Neuronal stem cell (in vitro differentiated cells): ENCODE data around the gene METAP1.

Experiments used
- DNase-seq: peaks from one replicate; pipeline ENCODE4 v3.0.0-alpha.2; 2013; ENCODE audit warnings: low spot score
- H2AFZ ChIP-seq: one replicate; pipeline ENCODE4 v1.6.1; 2013; ENCODE audit warnings: mild to moderate bottlenecking, low read length, inconsistent platforms
- H2AK5ac ChIP-seq: 2 replicates; pipeline ENCODE4 v1.6.1; 2013; ENCODE audit warnings: low read depth, mild to moderate bottlenecking, inconsistent platforms, low read length, moderate library complexity, mixed read lengths
- H2BK120ac ChIP-seq: 2 replicates; pipeline ENCODE4 v1.6.1; 2013; ENCODE audit warnings: low read depth, mild to moderate bottlenecking, inconsistent platforms, low read length, moderate library complexity, mixed read lengths
- H2BK12ac ChIP-seq: one replicate; pipeline ENCODE4 v1.6.1; 2013; ENCODE audit warnings: low read length, inconsistent platforms
- H2BK15ac ChIP-seq: 2 replicates; pipeline ENCODE4 v1.6.1; 2013; ENCODE audit warnings: mild to moderate bottlenecking, low read length, inconsistent platforms, mixed read lengths
- H2BK5ac ChIP-seq: one replicate; pipeline ENCODE4 v1.6.1; 2013; ENCODE audit warnings: inconsistent platforms, mild to moderate bottlenecking, low read length, moderate library complexity
- H3K14ac ChIP-seq: one replicate; pipeline ENCODE4 v1.6.1; 2013; ENCODE audit warnings: low read length, inconsistent platforms
- H3K18ac ChIP-seq: 2 replicates; pipeline ENCODE4 v1.6.1; 2013; ENCODE audit warnings: low read length, inconsistent platforms
- H3K23ac ChIP-seq: 2 replicates; pipeline ENCODE4 v1.6.1; 2013; ENCODE audit warnings: low read depth, mild to moderate bottlenecking, mixed read lengths, low read length, inconsistent platforms; ENCODE audit not compliant: poor library complexity
- H3K27ac ChIP-seq: replicated peaks from 3 replicates; pipeline ENCODE4 v1.5.1; 2013; ENCODE audit warnings: low read length, inconsistent platforms
- H3K27me3 ChIP-seq, 3 experiments: 2 replicates each; pipeline ENCODE4 v1.6.1; 2013; ENCODE audit warnings: low read length in 3 of 3, mild to moderate bottlenecking in 2 of 3, inconsistent platforms in 1 of 3, low read depth in 1 of 3, mixed read lengths in 1 of 3, moderate library complexity in 1 of 3; ENCODE audit not compliant: control insufficient read depth in 3 of 3, insufficient read depth in 3 of 3
- H3K36me3 ChIP-seq, 2 donors: replicated peaks in 1 of 2; 2 replicates each; pipeline ENCODE4 v1.6.1; 2013; ENCODE audit warnings: low read length in 2 of 2; ENCODE audit not compliant: control insufficient read depth in 2 of 2, insufficient read depth in 2 of 2
- H3K4ac ChIP-seq: 2 replicates; pipeline ENCODE4 v1.6.1; 2013; ENCODE audit warnings: inconsistent platforms, mild to moderate bottlenecking, low read length, moderate library complexity
- H3K4me1 ChIP-seq, 2 donors: 1 replicate in 1 of 2; 2 replicates in 1 of 2; pipeline ENCODE4 v1.6.1; 2013; ENCODE audit warnings: low read length in 2 of 2, low read depth in 1 of 2; ENCODE audit not compliant: control insufficient read depth in 2 of 2, insufficient read depth in 1 of 2
- H3K4me2 ChIP-seq: one replicate; pipeline ENCODE4 v1.6.1; 2013; ENCODE audit warnings: mild to moderate bottlenecking, low read length, inconsistent platforms; ENCODE audit not compliant: insufficient read depth, poor library complexity, severe bottlenecking
- H3K4me3 ChIP-seq, 2 donors: 2 replicates each; pipeline ENCODE4 v1.5.1; 2013; ENCODE audit warnings: low read length in 2 of 2, mild to moderate bottlenecking in 2 of 2, inconsistent platforms in 1 of 2, moderate library complexity in 1 of 2
- H3K79me1 ChIP-seq: one replicate; pipeline ENCODE4 v1.6.1; 2013; ENCODE audit warnings: low read depth, mild to moderate bottlenecking, inconsistent platforms, low read length, moderate library complexity
- H3K9ac ChIP-seq: one replicate; pipeline ENCODE4 v1.6.1; 2013; ENCODE audit warnings: mild to moderate bottlenecking, low read depth, low read length, inconsistent platforms; ENCODE audit not compliant: poor library complexity
- H3K9me3 ChIP-seq, 2 donors: replicated peaks in 1 of 2; 2 replicates each; pipeline versions ENCODE3 to v1.6.1; 2013; ENCODE audit warnings: low read length in 2 of 2, mild to moderate bottlenecking in 2 of 2, inconsistent platforms in 1 of 2, low read depth in 1 of 2, mixed read lengths in 1 of 2, moderate library complexity in 1 of 2; ENCODE audit not compliant: control insufficient read depth in 2 of 2, insufficient read depth in 1 of 2
- H4K8ac ChIP-seq: one replicate; pipeline ENCODE4 v1.6.1; 2013; ENCODE audit warnings: low read depth, mild to moderate bottlenecking, inconsistent platforms, low read length, moderate library complexity
- H4K91ac ChIP-seq: one replicate; pipeline ENCODE4 v1.6.1; 2013; ENCODE audit warnings: low read length, low read depth, mild to moderate bottlenecking, inconsistent platforms; ENCODE audit not compliant: poor library complexity
- WGBS, 2 donors: extraction: QIAGEN DNeasy Blood & Tissue Kit; methylation state at CpG; one replicate each; pipeline ENCODE4 v1.1.7; 2013; ENCODE audit warnings: missing lambda C conversion rate in 2 of 2, mixed read lengths in 1 of 2; ENCODE audit not compliant: insufficient read length in 2 of 2, insufficient replicate concordance in 1 of 2; ENCODE audit errors: extremely low coverage in 2 of 2; 5-methylcytosine and 5-hydroxymethylcytosine counted together

The METAP1 gene

GRCh38 chr4:99029852-99030251 is 34.3 kb downstream of the METAP1 start:
- no peak overlapping the region for H2BK120ac ChIP-seq
- no peak overlapping the region for H3K4ac ChIP-seq
- H3K14ac ChIP-seq, result no peak overlapping the region
- no CpG with 5 or more reads among the region's 3 CpGs for WGBS, 2 donors
- H3K4me2 ChIP-seq, result no peak overlapping the region
- H3K36me3 ChIP-seq, result peaks cover 1 to 48% of the 10 kb centered on the region in 2 donors
- no peak overlapping the region for H3K9ac ChIP-seq
- no peak for DNase-seq
- H2AK5ac ChIP-seq, result no peak overlapping the region
- no peaks in the 10 kb centered on the region for H3K4me1 ChIP-seq
- H3K4me3 ChIP-seq, result no peak overlapping the region
- no peaks in the 10 kb centered on the region for H3K27me3 ChIP-seq
- H3K9me3 ChIP-seq, result no peaks in the 10 kb centered on the region
- no peak overlapping the region for H2BK5ac ChIP-seq
- H2BK15ac ChIP-seq, result no peak overlapping the region
- H3K27ac ChIP-seq, result no peak overlapping the region
- no peak overlapping the region for H3K18ac ChIP-seq
- H4K8ac ChIP-seq, result no peak overlapping the region
- no peak overlapping the region for H3K23ac ChIP-seq
- no peak overlapping the region for H2BK12ac ChIP-seq
- H2AFZ ChIP-seq, result no peak overlapping the region
- H4K91ac ChIP-seq, result no peak overlapping the region
- H3K79me1 ChIP-seq, result peaks cover 2% of the 10 kb centered on the region

GRCh38 chr4:99033956-99034355 is 38.4 kb downstream of the METAP1 start:
- H3K9ac ChIP-seq, result no peak overlapping the region
- no peak overlapping the region for H3K27ac ChIP-seq
- H4K91ac ChIP-seq, result no peak overlapping the region
- no peak overlapping the region for H3K4me3 ChIP-seq
- H2AFZ ChIP-seq, result no peak overlapping the region
- no peak overlapping the region for H2BK12ac ChIP-seq
- H3K23ac ChIP-seq, result no peak overlapping the region
- no peak overlapping the region for H3K14ac ChIP-seq
- DNase-seq, result no peak
- no peak overlapping the region for H2BK120ac ChIP-seq
- no peak overlapping the region for H3K4me2 ChIP-seq
- H2BK15ac ChIP-seq, result no peak overlapping the region
- H3K36me3 ChIP-seq, result peaks cover 1 to 74% of the 10 kb centered on the region in 2 donors
- no CpG with 5 or more reads among the region's 4 CpGs for WGBS, 2 donors
- H3K27me3 ChIP-seq, result no peaks in the 10 kb centered on the region
- no peak overlapping the region for H2AK5ac ChIP-seq
- H3K9me3 ChIP-seq, result peaks cover 2 to 23% of the 10 kb centered on the region in 2 donors
- no peak overlapping the region for H3K4ac ChIP-seq
- no peaks in the 10 kb centered on the region for H3K4me1 ChIP-seq
- H2BK5ac ChIP-seq, result no peak overlapping the region
- no peak overlapping the region for H3K18ac ChIP-seq
- H4K8ac ChIP-seq, result no peak overlapping the region
- H3K79me1 ChIP-seq, result no peaks in the 10 kb centered on the region

- peaks cover 1 to 81% of the 10 kb centered on the region in 2 donors for H3K36me3 ChIP-seq
- no peak overlapping the region for H4K8ac ChIP-seq
- H2BK120ac ChIP-seq, result no peak overlapping the region
- no peak for DNase-seq
- H3K9ac ChIP-seq, result no peak overlapping the region
- H2BK12ac ChIP-seq, result no peak overlapping the region
- no peak overlapping the region for H3K18ac ChIP-seq
- no peak overlapping the region for H3K27ac ChIP-seq
- no CpG with 5 or more reads among the region's 1 CpG for WGBS, 2 donors
- H3K4me3 ChIP-seq, result no peak overlapping the region
- H3K27me3 ChIP-seq, result no peaks in the 10 kb centered on the region
- H2AK5ac ChIP-seq, result no peak overlapping the region
- H2BK5ac ChIP-seq, result no peak overlapping the region
- H3K4me1 ChIP-seq, result no peaks in the 10 kb centered on the region
- no peak overlapping the region for H3K23ac ChIP-seq
- no peak overlapping the region for H3K4me2 ChIP-seq
- peaks cover 2 to 23% of the 10 kb centered on the region in 2 donors for H3K9me3 ChIP-seq
- no peak overlapping the region for H2AFZ ChIP-seq
- no peak overlapping the region for H3K14ac ChIP-seq
- H2BK15ac ChIP-seq, result no peak overlapping the region
- no peaks in the 10 kb centered on the region for H3K79me1 ChIP-seq
- no peak overlapping the region for H4K91ac ChIP-seq
- no peak overlapping the region for H3K4ac ChIP-seq
Observed at GRCh38 chr4:99038213-99038612, 42.7 kb downstream of the METAP1 start.

GRCh38 chr4:99043346-99043745 is 47.8 kb downstream of the METAP1 start:
- Histone ChIP-seq H3K4me3 (no peak overlapping the region), H2BK12ac (no peak overlapping the region), H3K4me1 (no peaks in the 10 kb centered on the region), H2AK5ac (no peak overlapping the region), H3K18ac (no peak overlapping the region), H3K14ac (no peak overlapping the region), H3K9me3 (peaks cover 0 to 2% of the 10 kb centered on the region in 2 donors), H4K8ac (no peak overlapping the region), H3K23ac (no peak overlapping the region), H3K79me1 (no peaks in the 10 kb centered on the region), H3K4me2 (no peak overlapping the region), H3K9ac (no peak overlapping the region), H2BK120ac (no peak overlapping the region), H3K27ac (no peak overlapping the region), H3K27me3 (no peaks in the 10 kb centered on the region), H4K91ac (no peak overlapping the region), H2AFZ (no peak overlapping the region), H2BK15ac (no peak overlapping the region), H2BK5ac (no peak overlapping the region), H3K4ac (no peak overlapping the region), H3K36me3 (peaks cover 4 to 84% of the 10 kb centered on the region in 2 donors)
- no peak for DNase-seq
- WGBS, 2 donors, result no CpG with 5 or more reads among the region's 2 CpGs
